Epithelial cell of esophagus (primary cell): Measurements from ENCODE around the gene DNAJC5.

Source experiments
- DNase-seq: peaks from one replicate; pipeline ENCODE4 v3.0.0; 2010; ENCODE audit warnings: low read depth
- H3K4me3 ChIP-seq: 2 replicates; pipeline ENCODE4 v1.5.1; 2011; ENCODE audit warnings: mild to moderate bottlenecking, low read length, control low read depth
- CTCF ChIP-seq: IDR thresholded peaks from 2 replicates; pipeline ENCODE4 v1.5.1; 2011; ENCODE audit warnings: low read depth, mild to moderate bottlenecking, low read length, control low read depth, inconsistent platforms; ENCODE audit not compliant: insufficient read depth; ENCODE audit errors: missing control alignments

Gene DNAJC5

GRCh38 chr20:63944078-63944941, 49.4 kb downstream of the DNAJC5 start:
- H3K4me3 ChIP-seq = no peak overlapping the region
- no peak for TF ChIP-seq CTCF
- no peak for DNase-seq

- no peak for DNase-seq
- no peak for TF ChIP-seq CTCF
- no peak overlapping the region for H3K4me3 ChIP-seq
Observed at GRCh38 chr20:63945031-63945658, 50.2 kb downstream of the DNAJC5 start.

- H3K4me3 ChIP-seq = no peak overlapping the region
- no peak for DNase-seq
- TF ChIP-seq CTCF = no peak
Observed at GRCh38 chr20:63945921-63946920, 51.3 kb downstream of the DNAJC5 start.

GRCh38 chr20:63946986-63947637, 52.2 kb downstream of the DNAJC5 start:
- TF ChIP-seq CTCF = no peak
- DNase-seq = no peak
- H3K4me3 ChIP-seq = no peak overlapping the region

GRCh38 chr20:63947638-63948456, 52.9 kb downstream of the DNAJC5 start:
- DNase-seq = no peak
- no peak for TF ChIP-seq CTCF
- H3K4me3 ChIP-seq = no peak overlapping the region
